GM19455 (cell line): ENCODE results near the gene SUPT3H.
"Not testable (repeated sequence)": the region's sequence is repeated elsewhere in the genome, so short reads cannot be mapped to it uniquely, and the experiment has no call there.

ENCODE experiments used
- ATAC-seq: cut with Tn5 transposase; IDR thresholded peaks from one replicate; pipeline ENCODE4 v1.9.1; 2021; ENCODE audit not compliant: unreplicated experiment

The SUPT3H gene

DNA sequence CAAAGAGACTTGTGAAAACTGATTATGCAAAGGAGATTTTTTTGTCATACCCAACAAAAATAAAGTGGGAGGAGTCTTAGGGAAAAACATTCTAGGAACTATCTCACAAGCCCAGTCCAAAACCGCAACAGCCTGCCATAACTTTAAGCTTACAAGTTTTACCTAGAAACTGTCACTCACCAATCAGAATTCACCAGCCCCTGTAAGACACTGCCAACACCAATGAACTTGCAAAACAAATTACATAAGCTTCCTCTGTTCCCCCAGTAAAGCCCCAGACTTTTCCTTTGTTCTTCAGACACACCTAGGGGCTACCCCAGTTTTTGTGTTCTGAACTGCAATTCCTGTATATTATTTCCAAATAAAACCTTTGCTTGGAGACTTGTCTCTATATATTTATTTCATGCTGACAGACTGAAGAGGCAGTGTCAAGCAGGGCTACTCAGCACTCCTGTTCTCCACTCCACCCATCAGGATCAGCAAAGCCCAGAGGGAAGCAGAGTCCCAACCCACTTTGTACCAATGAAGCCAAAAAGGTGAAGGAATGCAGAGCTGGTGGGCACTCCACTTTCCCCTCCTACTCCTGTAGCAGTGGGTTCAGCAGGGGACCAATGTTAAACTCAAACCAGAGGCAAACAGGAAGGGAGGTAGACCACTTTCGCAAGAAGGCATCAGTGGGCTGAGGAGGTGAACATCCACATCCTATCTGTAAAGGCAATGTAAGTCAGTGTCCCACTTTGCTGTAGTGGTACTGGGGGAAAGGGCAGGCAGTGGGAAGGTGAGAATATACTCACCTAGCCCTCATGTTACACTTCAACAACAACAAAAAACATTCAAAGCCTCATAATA, 192.1 kb downstream of the SUPT3H start:
- ATAC-seq, result no peak

DNA sequence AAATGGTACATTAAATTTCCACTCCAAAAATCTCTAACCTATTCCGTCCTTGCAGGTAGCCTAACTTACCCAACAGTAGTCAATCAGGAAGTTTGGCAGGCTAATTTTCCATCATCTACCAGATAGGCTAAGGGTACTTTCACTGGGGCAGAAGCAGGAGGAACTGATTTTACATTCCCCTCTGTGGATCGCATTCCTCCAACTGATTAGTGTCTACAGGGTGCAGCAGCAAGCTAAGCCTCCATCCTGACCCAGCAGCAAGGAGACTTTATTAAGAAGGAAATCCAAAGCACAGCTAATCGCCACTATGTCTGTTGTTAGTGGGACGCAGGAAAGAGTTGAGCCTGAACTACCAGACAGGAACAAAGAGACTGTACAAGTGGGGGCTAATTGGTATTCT, 192.8 kb downstream of the SUPT3H start:
- ATAC-seq, result no peak

DNA sequence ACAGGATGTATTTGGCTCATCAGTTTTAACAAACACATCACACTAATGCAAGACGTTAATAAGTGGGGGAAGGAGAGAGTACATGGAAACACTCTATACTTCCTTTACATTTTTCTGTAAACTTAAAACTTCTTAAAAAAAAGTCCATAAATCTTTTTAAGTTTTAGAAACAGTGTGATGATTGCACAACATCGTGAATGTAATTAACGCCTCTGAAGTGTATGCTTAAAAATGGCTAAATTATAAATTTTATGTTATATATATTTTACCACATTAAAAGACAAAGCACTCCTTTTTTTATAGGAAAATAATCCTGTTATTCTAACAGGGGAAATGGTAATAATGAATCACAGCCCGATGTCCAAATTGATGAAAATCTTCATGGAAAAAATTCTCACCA, 193.7 kb downstream of the SUPT3H start:
- ATAC-seq, result no peak

DNA sequence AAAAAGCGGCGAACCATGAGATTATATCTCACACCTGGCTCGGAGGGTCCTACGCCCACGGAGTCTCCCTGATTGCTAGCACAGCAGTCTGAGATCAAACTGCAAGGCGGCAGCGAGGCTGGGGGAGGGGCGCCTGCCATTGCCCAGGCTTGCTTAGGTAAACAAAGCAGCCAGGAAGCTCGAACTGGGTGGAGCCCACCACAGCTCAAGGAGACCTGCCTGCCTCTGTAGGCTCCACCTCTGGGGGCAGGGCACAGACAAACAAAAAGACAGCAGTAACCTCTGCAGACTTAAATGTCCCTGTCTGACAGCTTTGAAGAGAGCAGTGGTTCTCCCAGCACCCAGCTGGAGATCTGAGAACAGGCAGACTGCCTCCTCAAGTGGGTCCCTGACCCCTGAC, 201.4 kb downstream of the SUPT3H start:
- ATAC-seq, result not testable (repeated sequence)

DNA sequence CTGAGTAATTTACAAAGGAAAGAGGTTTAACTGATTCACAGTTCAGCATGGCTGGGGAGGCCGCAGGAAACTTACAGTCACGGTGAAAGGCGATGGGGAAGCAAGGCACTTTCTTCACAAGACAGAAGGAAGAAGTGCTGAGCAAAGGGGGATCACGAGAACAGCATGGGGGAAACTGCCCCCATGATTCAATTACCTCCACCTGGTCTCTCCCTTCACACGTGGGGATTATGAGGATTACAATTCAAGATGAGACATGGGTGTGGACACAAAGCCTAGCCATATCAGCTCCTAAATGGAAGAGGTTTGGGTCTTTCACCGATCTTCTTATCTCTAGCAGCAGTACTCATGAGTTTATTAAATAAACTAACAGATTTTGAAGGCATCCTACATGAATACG, 202.5 kb downstream of the SUPT3H start:
- no peak for ATAC-seq

DNA sequence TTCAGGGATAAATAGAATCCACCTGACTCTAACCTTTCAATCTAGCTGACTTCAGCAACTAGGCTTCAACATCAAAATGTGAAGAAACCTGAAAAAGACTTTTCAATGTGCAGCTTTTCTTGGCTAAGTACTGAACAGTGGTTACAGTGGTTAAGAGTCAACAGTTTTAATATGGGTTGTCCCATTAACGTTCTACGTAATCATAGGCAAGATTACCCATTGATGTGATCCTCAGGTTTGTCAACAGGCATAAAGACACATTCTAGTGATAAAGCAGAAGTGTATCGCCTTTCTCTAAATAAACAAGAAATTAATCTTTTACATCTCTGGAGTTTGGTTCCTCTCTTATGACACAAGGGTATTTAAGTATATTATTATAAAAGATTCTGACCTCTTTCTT, 203.7 kb downstream of the SUPT3H start:
- no peak for ATAC-seq

DNA sequence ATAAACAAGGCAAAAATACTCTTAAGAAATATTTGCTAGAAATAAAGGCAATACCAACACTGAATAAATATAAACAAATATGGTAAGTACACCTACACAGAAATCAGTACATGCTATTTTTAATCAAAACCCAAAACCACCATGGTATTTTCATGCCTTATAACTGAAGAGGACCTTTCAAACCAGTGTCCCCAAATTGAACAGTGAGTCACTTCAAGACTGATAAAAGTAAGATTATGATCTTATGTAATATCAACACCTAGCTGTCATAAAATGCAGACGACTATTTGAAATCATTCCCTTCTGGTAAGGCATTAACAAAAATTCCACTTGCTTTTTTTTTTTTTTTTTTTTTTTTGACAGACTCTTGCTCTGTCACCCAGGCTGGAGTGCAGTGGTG, 206.4 kb downstream of the SUPT3H start:
- ATAC-seq, result no peak

DNA sequence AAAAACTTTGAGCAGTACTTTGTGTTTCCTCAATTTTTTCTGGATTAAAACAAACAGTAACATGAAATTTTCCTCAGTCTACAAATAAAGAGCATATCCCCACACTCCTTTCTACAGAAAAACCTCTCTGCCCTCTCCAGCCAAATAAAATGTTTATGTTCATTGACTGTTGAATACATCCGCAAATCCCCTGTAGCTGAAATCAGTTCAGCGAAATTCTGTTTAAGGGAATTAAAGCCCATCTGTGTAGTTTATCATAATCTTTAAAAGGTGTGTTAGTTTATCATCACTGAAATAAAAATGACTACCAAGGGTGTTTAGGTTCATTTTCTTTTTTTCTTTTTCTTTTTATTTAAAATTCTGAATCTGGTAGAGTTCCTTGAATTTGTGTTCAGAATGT, 207.4 kb downstream of the SUPT3H start:
- ATAC-seq, result no peak

DNA sequence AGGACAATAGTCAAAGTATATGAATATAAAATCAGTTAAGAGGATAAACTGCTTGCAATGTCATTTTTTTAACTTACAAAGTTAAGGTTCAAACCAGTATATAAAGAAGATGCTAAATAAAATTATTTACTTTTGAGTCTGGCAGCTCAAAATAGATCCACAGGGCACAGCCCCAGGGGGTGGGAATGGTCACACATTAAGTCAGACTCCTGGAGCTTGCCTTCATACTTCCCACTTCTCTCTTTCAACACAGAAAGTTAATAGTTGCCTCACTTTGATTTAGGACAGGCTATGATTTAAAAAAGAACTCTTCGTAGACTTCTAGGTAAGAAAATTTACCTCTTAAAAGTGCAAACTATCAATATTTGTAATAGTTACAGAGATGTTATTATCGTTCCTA, 207.9 kb downstream of the SUPT3H start:
- ATAC-seq, result no peak

DNA sequence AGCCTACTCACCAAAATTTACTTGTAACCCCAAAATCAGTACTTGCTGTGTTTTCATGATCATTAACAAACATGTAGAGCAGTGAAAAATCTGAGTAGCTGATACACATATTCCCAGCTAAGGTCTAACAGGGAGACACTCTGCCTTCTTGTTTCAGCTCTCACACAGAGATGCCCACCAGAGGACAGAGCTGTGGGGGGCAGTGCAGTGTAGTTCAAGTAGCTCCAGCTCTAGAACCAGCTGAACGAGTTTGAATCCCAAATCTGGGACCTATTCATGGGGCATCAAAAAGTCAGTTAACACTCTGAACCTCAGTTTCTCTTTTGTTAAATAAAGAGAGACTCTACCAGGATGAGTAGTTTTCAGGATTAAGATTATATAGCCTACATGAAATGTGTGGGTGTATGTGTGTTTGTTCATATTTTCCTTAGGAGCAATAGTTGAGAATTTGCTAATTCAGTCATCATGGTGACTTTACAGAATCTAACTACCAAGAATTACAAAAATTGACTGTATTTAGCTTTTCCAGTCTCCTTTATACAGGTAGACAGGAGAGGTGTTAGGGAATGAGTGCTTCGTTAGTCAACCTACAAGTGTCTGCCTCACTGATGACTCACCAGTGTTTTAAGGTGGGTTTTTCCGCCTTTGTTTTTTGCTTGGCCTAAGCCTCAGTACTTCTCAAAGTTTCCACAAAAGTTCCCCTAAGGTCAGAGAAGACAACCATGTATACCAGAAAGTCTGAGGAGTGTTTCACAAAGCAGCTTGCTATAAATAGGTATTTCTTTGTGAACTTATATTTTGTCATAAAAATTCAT, 213.6 kb downstream of the SUPT3H start:
- ATAC-seq, result peak; percentile 73

DNA sequence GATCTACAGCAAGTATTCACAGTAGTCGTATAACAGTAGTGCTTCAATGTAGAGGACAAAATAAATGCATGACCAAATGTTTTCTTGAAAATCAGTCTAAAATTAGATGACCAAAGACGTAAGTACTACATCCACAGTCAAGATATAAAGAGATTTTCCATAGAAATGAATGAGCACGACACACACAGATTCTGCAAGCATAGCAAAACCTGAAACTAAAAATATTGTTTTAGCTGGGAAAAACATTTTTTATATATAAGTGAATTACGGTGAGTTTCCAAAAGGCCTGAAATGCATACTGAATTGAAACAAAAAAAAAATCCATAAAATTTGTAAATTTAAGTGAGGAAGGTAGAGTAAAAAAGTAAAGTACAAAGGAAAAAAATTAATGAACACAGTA, 217.4 kb downstream of the SUPT3H start:
- no peak for ATAC-seq

DNA sequence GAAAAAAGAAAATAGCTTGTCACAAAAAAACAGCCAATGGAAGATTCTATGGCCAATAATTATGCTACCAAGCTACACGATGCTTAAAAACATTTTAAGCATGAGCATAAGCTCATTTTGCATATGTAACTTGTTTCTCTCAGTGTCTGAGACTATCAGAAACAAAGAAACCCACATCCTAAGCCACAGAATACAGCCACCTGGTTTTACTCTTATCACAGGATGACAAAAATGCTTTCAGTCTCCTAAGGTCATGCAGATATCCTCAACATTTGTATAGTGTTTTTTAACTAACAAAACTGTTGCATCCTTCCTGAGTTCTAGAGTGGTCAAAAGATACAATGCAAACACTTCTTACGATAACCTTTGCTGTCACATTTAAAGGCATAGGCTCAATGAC, 221.7 kb downstream of the SUPT3H start:
- ATAC-seq, result peak; percentile 99

DNA sequence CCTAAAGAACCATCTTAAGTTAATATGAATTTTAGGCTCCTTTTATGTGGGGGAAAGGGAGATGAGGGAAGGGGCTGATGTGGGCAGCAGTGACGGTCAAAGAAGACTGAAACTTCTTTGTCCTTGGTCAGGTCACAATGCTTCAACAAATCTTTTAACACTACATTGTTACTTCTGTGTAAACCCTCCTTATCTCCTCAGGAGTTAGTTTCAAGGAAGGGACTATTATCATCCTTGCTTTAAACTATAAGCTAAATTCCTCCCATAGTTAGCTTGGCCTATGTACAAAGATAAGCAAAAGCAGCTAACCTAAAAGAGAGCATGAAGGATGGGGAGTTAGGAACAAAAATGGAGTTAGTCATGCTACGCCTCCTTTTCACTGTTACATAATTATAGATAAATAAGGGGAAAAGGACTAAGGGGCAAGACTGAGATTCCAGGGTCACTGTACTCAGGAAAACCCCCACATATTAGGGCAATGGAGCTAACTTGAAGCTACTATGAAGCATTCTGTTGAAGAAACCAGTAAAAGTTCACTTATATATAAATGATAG, 222.3 kb downstream of the SUPT3H start:
- no peak for ATAC-seq

DNA sequence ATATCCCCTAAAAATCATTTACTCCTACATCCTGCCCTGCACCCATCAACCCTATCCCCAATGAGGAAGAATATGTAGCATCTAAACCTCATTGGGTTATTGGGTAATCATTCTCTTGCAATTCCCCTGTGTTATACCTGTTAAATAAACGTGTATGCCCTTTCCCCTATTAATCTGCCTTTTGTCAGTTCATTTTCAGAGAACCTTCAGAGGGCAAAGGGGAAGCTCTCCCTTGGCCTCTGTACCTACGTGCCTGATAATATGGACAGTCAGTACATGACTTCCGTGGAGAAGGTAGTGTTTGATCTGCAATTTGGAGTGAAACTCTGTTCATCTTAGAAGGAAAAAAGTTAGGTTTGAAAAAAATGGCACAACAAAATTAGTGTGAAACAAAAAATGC, 223.1 kb downstream of the SUPT3H start:
- no peak for ATAC-seq

DNA sequence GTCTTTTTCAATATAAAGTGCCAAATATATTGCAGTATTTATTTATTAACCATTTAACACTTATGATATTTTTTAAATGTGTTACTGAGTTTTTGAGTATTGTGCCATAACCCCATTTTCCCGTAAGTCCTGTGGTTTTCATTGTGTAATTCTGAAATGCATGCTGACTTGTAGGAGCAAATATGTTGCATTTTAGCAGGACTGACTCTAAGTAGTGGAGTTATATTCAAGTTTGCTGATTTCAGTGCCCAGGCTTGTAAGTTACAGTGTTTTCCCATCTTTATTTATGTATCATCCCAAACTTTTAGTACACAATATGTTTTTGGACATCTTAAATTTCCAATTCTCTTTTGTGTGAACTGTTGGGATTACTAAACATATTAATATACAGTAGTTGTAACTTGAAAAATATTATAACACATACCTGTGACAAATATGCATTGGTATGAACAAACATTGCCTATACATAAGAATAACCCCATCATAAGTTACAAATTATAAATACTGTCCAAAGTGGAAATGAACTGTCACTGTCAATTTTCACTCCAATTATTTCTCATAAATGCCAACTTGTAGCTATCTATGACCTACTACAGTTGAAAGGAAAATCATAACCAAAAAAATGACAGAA, 228.9 kb downstream of the SUPT3H start:
- no peak for ATAC-seq

DNA sequence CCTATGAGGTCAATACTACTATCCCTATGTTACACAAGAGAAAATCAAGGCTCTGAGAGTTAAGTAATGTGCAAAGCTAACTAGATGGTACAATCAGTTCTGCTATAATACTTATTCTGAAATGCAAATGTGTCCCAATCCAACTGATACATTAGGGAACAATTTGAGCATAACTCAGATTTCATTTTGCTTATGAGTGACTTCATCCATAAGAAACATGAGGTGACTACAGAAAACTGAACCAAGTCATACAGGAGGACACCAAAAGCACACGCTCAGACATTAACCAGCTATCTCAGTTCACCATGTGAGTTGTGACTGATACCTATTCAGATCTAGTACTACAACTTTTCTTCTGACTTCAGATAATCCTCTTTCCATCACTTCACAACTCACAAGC, 229.5 kb downstream of the SUPT3H start:
- ATAC-seq, result no peak

DNA sequence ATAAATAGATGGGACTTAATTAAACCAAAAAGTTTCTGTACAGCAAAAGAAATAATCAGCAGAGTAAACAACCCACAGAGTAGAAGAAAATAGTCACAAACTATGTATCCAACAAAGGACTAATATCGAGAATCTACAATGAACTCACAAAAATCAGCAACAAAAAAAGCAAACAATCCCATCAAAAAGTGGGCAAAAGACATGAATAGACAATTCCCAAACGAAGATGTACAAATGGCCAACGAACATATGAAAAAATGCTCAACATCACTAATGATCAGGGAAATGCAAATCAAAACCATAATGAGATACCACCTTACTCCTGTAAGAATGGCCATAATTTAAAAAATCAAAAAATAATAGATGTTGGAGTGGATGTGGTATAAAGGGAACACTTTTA, 232.1 kb downstream of the SUPT3H start:
- ATAC-seq, result not testable (repeated sequence)

DNA sequence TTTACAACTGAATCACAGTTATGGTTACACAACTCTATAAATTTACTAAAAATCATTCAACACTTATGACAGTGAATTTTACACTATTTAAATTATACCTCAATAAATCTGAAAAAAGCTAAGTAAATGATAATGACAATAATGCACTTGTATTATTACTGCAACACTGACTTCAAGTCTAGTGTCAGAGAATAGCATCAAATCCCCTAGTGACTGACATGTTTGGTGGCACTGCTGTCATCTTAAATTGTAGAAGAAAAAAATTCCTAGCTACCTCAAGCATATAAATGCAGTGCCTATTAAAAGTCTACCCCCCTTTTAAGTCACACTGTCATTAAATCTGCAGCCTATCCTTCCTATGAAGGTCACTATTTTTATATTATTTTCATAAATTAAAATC, 239.0 kb downstream of the SUPT3H start:
- ATAC-seq, result no peak

DNA sequence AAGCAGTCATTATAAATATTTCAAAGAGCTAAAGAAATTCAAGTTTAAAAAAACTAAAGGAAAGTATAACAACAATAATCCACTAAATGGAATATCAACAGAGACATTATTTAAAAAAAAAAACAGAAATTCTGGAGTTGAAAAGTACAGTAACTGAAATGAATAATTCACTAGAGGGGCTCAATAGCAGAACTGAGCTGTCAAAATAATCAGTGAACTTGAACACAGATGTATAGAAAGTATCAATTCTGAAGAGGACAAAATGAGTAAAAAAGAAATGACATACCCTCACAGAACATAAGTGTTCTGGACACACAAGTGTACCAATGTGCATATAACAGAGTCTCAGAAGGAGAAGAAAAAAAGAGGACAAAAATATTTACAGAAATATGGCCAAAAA, 241.2 kb downstream of the SUPT3H start:
- ATAC-seq, result no peak

DNA sequence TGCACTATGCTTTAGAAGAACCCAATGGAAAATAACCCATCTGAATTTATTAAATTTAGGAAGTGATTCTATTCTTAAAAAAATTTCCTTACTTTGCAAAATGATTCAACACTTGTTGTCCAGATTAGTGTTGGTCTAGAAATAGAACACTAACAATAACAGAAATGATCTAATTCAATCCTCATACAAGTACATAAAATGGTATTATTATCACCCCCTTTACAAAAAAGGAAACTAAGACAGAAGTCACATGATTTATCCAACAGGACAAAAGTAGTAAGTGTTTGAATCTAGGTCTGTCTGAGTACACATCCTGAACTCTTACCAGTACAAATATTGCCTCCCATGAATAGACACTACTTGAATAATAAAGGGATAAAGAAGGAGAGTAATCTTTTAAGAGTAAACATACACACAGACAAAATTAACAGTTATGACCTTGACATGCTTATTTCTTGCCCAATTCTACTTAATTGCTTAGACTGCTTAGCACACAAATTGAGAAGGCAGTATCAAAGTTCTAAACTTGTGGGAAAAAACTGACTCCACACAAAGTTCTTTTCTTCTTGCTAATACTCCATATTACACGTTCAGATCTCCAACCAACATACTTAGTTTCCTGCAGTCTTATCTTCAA, 245.0 kb downstream of the SUPT3H start:
- no peak for ATAC-seq

DNA sequence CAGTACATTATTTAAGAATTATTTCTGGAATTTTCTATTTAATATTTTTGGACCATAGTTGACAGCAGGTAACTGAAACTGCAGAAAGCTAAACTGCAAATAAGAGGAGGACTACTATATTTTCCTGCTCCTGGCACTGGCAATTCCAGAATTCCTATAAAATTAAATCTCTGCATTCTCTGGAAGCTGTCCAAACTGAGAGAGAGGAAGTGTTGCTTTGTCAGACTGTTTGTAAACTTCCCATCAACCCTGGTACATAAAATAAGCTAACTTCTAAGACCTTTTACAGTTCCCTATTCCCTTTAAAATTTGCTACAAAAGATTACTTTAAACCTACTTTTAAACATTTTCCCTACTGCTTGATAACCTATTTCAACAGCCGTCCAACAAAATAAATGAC, 245.7 kb downstream of the SUPT3H start:
- ATAC-seq, result no peak
